ENCODE measurements around the gene TPK1.
"Not testable (repeated sequence)": the region's sequence is repeated elsewhere in the genome, so short reads cannot be mapped to it uniquely, and the experiment has no call there.

TPK1 gene

GRCh38 chr7:144822223-144822622 is 13.6 kb downstream of the TPK1 start:
- DNase-seq (ENCODE audit: low read depth): no peak

GRCh38 chr7:144821067-144821466 is 14.8 kb downstream of the TPK1 start:
- no peak for DNase-seq (ENCODE audit: low read depth)

- no peak for DNase-seq (ENCODE audit: low read depth)
Measured at GRCh38 chr7:144820552-144820951, 15.3 kb downstream of the TPK1 start.

- no peak for DNase-seq (ENCODE audit: low read depth)
Measured at GRCh38 chr7:144819566-144819965, 16.3 kb downstream of the TPK1 start.

GRCh38 chr7:144818511-144818910 is 17.3 kb downstream of the TPK1 start:
- no peak for DNase-seq (ENCODE audit: low read depth)

GRCh38 chr7:144817001-144817400 is 18.9 kb downstream of the TPK1 start:
- no peak for DNase-seq (ENCODE audit: low read depth)

- no peak for DNase-seq (ENCODE audit: low read depth)
Measured at GRCh38 chr7:144814299-144814698, 21.6 kb downstream of the TPK1 start.

- no peak for DNase-seq (ENCODE audit: low read depth)
Measured at GRCh38 chr7:144812379-144813283, 23.2 kb downstream of the TPK1 start.

- DNase-seq (ENCODE audit: low read depth): no peak
Measured at GRCh38 chr7:144805627-144806239, 30.1 kb downstream of the TPK1 start.

- DNase-seq (ENCODE audit: low read depth): not testable (repeated sequence)
Measured at GRCh38 chr7:144800678-144801436, 35.0 kb downstream of the TPK1 start.

GRCh38 chr7:144796919-144797318 is 38.9 kb downstream of the TPK1 start:
- DNase-seq (ENCODE audit: low read depth): no peak

GRCh38 chr7:144792050-144792449 is 43.8 kb downstream of the TPK1 start:
- no peak for DNase-seq (ENCODE audit: low read depth)

GRCh38 chr7:144791488-144791887 is 44.4 kb downstream of the TPK1 start:
- no peak for DNase-seq (ENCODE audit: low read depth)

GRCh38 chr7:144787127-144787526 is 48.7 kb downstream of the TPK1 start:
- DNase-seq (ENCODE audit: low read depth): no peak

GRCh38 chr7:144786522-144786921 is 49.3 kb downstream of the TPK1 start:
- no peak for DNase-seq (ENCODE audit: low read depth)

GRCh38 chr7:144786079-144786478 is 49.8 kb downstream of the TPK1 start:
- DNase-seq (ENCODE audit: low read depth): no peak

GRCh38 chr7:144785521-144785920 is 50.3 kb downstream of the TPK1 start:
- no peak for DNase-seq (ENCODE audit: low read depth)

- DNase-seq (ENCODE audit: low read depth): no peak
Measured at GRCh38 chr7:144784943-144785342, 50.9 kb downstream of the TPK1 start.

GRCh38 chr7:144784441-144784840 is 51.4 kb downstream of the TPK1 start:
- no peak for DNase-seq (ENCODE audit: low read depth)

GRCh38 chr7:144782883-144783282 is 53.0 kb downstream of the TPK1 start:
- DNase-seq (ENCODE audit: low read depth): no peak

GRCh38 chr7:144780071-144780608 is 55.7 kb downstream of the TPK1 start:
- DNase-seq (ENCODE audit: low read depth): no peak

GRCh38 chr7:144777889-144778288 is 58.0 kb downstream of the TPK1 start:
- DNase-seq (ENCODE audit: low read depth): not testable (repeated sequence)

Data from stimulated activated CD8-positive, alpha-beta memory T cell treated with anti-CD3 and anti-CD28 coated beads, Interleukin-15, amount 100 ng/mL, for 24 hours (primary cell).